Naive thymus-derived CD4-positive, alpha-beta T cell (primary cell): ENCODE data around the gene LRPAP1. TPM values are rescaled to one million over a fixed set of nuclear protein-coding genes. Genes with fewer than 3 reads are reported as not detected.
A peak's percentile ranks its signal among the peaks of the same experiment; 100 is the strongest.

Experiments used
- ATAC-seq: fragments of 150-1000 bp; cut with Tn5 transposase; 2 replicates; pipeline ENCODE4 v1.10.0; 2021; ENCODE audit warnings: mild to moderate bottlenecking, moderate library complexity
- CTCF ChIA-PET: fragments of 350-600 bp; sonication (Branson Sonifier 250); formaldehyde crosslinking; loops from one replicate; lab custom pipeline; 2021; ENCODE audit warnings: antibody characterized with exemption; lab: Charles Lee
- POLR2A ChIA-PET: fragments of 350-600 bp; sonication (Branson Sonifier 250); formaldehyde crosslinking; loops from one replicate; lab custom pipeline; 2021; ENCODE audit warnings: antibody characterized with exemption, inconsistent platforms; lab: Charles Lee
- DNase-seq, 9 donors: peaks; one replicate each; pipeline versions ENCODE4 v3.0.0 to v3.0.0-alpha.2; 2020 to 2022; ENCODE audit warnings: mixed read lengths in 1 of 9
- H3K27ac ChIP-seq: one replicate; pipeline ENCODE4 v1.7.0; 2013; ENCODE audit warnings: mild to moderate bottlenecking, low read depth, low read length, moderate library complexity
- H3K27me3 ChIP-seq, 2 donors: one replicate each; pipeline ENCODE4 v1.7.0; 2013; ENCODE audit warnings: low read length in 2 of 2, mild to moderate bottlenecking in 2 of 2, moderate library complexity in 2 of 2; ENCODE audit not compliant: control insufficient read depth in 2 of 2, insufficient read depth in 2 of 2
- H3K36me3 ChIP-seq, 3 experiments: 1 replicate in 2 of 3; 2 replicates in 1 of 3; pipeline ENCODE4 v1.7.0; 2013; ENCODE audit warnings: low read length in 3 of 3, mild to moderate bottlenecking in 3 of 3, moderate library complexity in 1 of 3; ENCODE audit not compliant: insufficient read depth in 3 of 3, control insufficient read depth in 2 of 3
- H3K4me1 ChIP-seq, 2 donors: one replicate each; pipeline ENCODE4 v1.7.0; 2013; ENCODE audit warnings: low read length in 2 of 2, mild to moderate bottlenecking in 2 of 2, moderate library complexity in 1 of 2; ENCODE audit not compliant: control insufficient read depth in 2 of 2, insufficient read depth in 2 of 2
- H3K4me3 ChIP-seq: 2 replicates; pipeline ENCODE4 v1.7.0; 2013; ENCODE audit warnings: mild to moderate bottlenecking, low read length
- H3K9me3 ChIP-seq, 3 experiments: 1 replicate in 2 of 3; 2 replicates in 1 of 3; pipeline ENCODE4 v1.7.0; 2013; ENCODE audit warnings: low read length in 3 of 3; ENCODE audit not compliant: control insufficient read depth in 2 of 3
- H3K27ac Mint-ChIP-seq, 9 donors: one replicate each; pipeline ENCODE4 v1.8.0; 2020 to 2022; ENCODE audit warnings: mixed read lengths in 9 of 9, mild to moderate bottlenecking in 8 of 9, moderate library complexity in 5 of 9, inconsistent platforms in 2 of 9
- H3K27me3 Mint-ChIP-seq, 5 donors: one replicate each; pipeline ENCODE4 v1.8.0; 2021 to 2022; ENCODE audit warnings: mixed read lengths in 5 of 5, mild to moderate bottlenecking in 1 of 5
- H3K36me3 Mint-ChIP-seq, 5 donors: one replicate each; pipeline ENCODE4 v1.8.0; 2020 to 2022; ENCODE audit warnings: mixed read lengths in 5 of 5, mild to moderate bottlenecking in 3 of 5, inconsistent platforms in 1 of 5
- H3K4me1 Mint-ChIP-seq, 7 donors: one replicate each; pipeline ENCODE4 v1.8.0; 2020 to 2022; ENCODE audit warnings: mixed read lengths in 7 of 7, mild to moderate bottlenecking in 3 of 7, inconsistent platforms in 1 of 7
- H3K4me3 Mint-ChIP-seq, 10 donors: one replicate each; pipeline ENCODE4 v1.8.0; 2020 to 2022; ENCODE audit warnings: mild to moderate bottlenecking in 10 of 10, mixed read lengths in 10 of 10, moderate library complexity in 6 of 10, inconsistent platforms in 2 of 10
- H3K9me3 Mint-ChIP-seq, 11 donors: one replicate each; pipeline ENCODE4 v1.8.0; 2020 to 2022; ENCODE audit warnings: mixed read lengths in 11 of 11, mild to moderate bottlenecking in 4 of 11, inconsistent platforms in 1 of 11, moderate library complexity in 1 of 11
- intact Hi-C, 2 donors: fragments of 100-400 bp; cut with micrococcal nuclease; formaldehyde crosslinking; loops; one replicate each; pipeline ENCODE4 v1.15.1; 2023
- polyA plus RNA-seq, 2 donors: library from polyadenylated mRNA; unstranded; fragments of 300-500 nt; fragmentation: Illumina TruSeq; gene quantifications; one replicate each; pipeline ENCODE4 v1.2.3, GENCODE V29; 2021
- total RNA-seq, 6 experiments: library from RNA in 5 of 6; stranded (reverse) in 5 of 6; gene quantifications; 1 replicate in 5 of 6; 2 replicates in 1 of 6; pipeline ENCODE4 v1.2.3 and lab custom pipeline; 2021 to 2026

The LRPAP1 gene
- total and polyA plus RNA-seq, 7 experiments from 2014 or later, result 65.2 to 126 (median 80.9) TPM

DNA sequence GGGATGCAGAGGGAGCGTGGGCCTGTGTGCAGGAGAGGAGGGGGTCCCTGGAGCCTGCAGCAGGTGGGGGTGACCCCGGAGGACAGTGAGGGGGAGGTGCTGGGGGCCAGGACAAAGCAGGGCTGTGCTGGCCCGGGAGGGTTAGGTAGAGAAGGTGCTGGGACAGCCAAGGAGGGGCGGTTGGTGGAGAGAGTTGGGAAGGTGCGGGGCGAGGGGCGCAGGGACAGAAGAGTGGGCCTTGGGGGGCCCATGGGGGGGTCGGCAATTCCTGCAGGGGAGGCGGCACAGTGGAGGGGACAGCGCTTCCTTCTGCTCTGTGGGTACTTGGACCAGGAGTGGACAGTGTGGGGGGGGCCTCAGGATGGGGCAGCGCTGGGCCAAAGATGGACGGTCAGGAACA lies 32.5 kb downstream of the LRPAP1 start:
- no peak for ATAC-seq
- ChIA-PET POLR2A (no interaction called here), CTCF (no interaction called here)
- Histone ChIP-seq H3K36me3 (peaks cover 0 to 26% (median 0%) of the 10 kb centered on the region in 3 experiments), H3K9me3 (no peaks in the 10 kb centered on the region), H3K4me1 (no peaks in the 10 kb centered on the region), H3K4me3 (no peak overlapping the region), H3K27me3 (no peaks in the 10 kb centered on the region), H3K27ac (no peak overlapping the region)
- Mint-ChIP-seq H3K36me3 (peaks cover 4 to 7% (median 5%) of the 10 kb centered on the region in 5 donors), H3K9me3 (peaks cover 0 to 2% (median 0%) of the 10 kb centered on the region in 11 donors), H3K27ac (no peak overlapping the region), H3K4me3 (no peak overlapping the region), H3K27me3 (peaks cover 0 to 8% (median 0%) of the 10 kb centered on the region in 5 donors), H3K4me1 (peaks cover 0 to 7% (median 5%) of the 10 kb centered on the region in 7 donors)
- intact Hi-C loops, result no loop called here
- DNase-seq, result no peak

DNA sequence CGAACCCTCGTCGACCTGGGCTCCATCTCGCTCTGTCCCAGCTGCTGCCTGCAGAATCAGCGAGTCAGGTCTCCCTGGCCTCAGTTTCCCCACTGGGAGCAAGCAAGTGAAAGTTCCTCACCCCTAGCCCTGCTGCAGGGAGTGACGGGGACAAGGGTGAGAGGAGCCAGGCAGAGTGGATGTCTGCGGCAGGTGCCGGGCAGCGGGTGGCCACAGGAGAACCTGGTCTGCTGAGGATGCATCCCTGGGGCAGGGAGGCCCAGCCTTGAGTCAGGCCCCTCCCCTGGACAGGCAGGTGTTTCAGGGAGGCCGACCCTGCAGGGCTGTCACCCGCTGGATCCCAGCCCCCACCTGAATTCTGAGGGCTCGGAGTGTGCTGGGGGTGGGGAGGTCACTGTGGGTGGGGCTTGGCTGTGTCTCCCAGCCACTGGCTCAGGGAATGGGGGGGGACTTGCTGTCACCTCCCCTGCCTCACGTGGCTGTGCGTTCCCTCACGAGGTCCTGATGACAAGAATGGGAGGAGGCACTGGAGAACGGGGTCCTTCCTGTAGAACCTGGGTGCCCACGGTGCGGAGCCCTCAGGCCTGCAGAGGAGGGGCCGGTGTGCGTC lies 33.2 kb downstream of the LRPAP1 start:
- H3K27ac Mint-ChIP-seq, result no peak overlapping the region
- Histone ChIP-seq H3K27ac (no peak overlapping the region), H3K9me3 (no peaks in the 10 kb centered on the region), H3K4me1 (no peaks in the 10 kb centered on the region), H3K4me3 (no peak overlapping the region), H3K36me3 (peaks cover 0 to 23% (median 0%) of the 10 kb centered on the region in 3 experiments), H3K27me3 (no peaks in the 10 kb centered on the region)
- no peak for ATAC-seq
- peaks cover 0 to 2% (median 0%) of the 10 kb centered on the region in 11 donors for H3K9me3 Mint-ChIP-seq
- no peak overlapping the region for H3K4me3 Mint-ChIP-seq
- intact Hi-C loops, result no loop called here
- ChIA-PET POLR2A (no interaction called here), CTCF (no interaction called here)
- peaks cover 4 to 6% (median 5%) of the 10 kb centered on the region in 5 donors for H3K36me3 Mint-ChIP-seq
- DNase-seq, result no peak
- peaks cover 0 to 8% (median 0%) of the 10 kb centered on the region in 5 donors for H3K27me3 Mint-ChIP-seq
- peaks cover 0 to 7% (median 5%) of the 10 kb centered on the region in 7 donors for H3K4me1 Mint-ChIP-seq

DNA sequence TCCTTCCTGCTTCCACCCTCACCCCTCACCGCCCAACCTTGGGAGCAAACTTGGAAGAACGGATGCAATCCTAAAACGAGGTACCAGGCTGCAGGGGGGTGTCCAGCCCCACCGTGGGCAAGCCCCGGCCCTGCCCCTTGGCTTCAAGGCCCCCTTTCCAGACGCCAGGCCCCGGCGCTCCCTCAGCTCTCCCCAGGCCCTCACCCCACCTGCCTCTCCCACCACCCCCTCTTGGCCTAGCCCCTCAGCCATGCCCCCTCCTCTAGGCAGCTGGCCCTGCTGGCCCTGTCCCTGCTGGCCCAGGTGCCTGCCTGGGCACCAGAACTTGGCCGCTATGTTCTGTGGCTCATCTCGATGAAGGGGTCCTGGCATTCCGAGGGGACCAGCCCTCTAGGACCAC lies 33.8 kb downstream of the LRPAP1 start:
- H3K4me3 Mint-ChIP-seq, result no peak overlapping the region
- H3K27me3 Mint-ChIP-seq, result peaks cover 0 to 8% (median 0%) of the 10 kb centered on the region in 5 donors
- H3K36me3 ChIP-seq, result peaks cover 0 to 17% (median 0%) of the 10 kb centered on the region in 3 experiments
- peak overlapping the region in 1 of 9 donors; percentile 38 for H3K27ac Mint-ChIP-seq
- H3K27ac ChIP-seq, result no peak overlapping the region
- CTCF ChIA-PET, result no interaction called here
- DNase-seq (no peak), ATAC-seq (no peak)
- H3K9me3 Mint-ChIP-seq, result peaks cover 0 to 2% (median 0%) of the 10 kb centered on the region in 11 donors
- H3K9me3 ChIP-seq, result no peaks in the 10 kb centered on the region
- intact Hi-C loops, result no loop called here
- POLR2A ChIA-PET, result no interaction called here
- H3K36me3 Mint-ChIP-seq, result peaks cover 1 to 5% (median 2%) of the 10 kb centered on the region in 5 donors
- H3K27me3 ChIP-seq, result no peaks in the 10 kb centered on the region
- no peaks in the 10 kb centered on the region for H3K4me1 ChIP-seq
- no peak overlapping the region for H3K4me3 ChIP-seq
- H3K4me1 Mint-ChIP-seq, result peaks cover 0 to 3% (median 2%) of the 10 kb centered on the region in 7 donors

DNA sequence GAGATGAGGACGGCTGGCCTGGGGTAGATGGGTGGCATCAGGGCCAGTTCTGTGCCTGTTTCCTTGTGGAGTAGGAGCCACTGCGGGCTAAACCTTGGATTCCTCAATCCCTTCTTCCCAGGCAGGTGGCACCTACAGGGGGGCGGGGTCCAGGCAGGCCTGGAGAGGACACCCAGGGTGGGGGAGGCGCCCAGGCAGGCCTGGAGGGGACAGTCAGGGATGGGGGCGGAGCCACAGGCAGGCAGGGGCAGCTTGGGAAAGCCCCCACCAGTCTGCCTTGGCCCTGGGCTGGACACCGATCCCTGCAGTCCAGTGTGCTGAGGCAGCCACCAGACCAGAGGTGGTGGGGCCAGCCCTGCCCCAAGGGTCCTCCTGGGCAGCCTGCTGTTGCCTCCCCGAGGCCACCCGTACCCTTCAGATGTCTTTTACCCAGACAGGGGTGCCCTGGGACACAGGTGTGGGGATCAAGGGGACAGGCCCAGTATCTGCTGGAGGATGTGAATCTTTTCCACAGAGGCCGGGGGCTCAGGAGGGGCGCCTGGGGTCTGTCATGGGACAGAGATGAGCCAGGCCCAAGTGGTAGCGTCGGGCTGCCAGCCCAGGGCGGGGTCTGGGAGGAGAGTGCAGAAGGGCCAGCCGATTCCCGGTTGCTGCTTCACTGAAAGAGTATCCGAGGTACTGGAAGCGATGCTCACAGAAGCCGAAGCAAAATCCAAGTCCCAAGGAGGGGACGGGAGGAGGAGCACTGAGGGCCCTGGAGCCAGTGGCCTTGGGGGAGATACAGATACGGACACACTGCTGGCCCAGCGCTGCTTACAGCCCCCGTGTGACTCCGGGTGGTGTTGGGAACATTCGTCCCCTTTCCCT lies 34.5 kb downstream of the LRPAP1 start:
- ATAC-seq, result no peak
- Mint-ChIP-seq H3K36me3 (no peaks in the 10 kb centered on the region), H3K27ac (no peak overlapping the region)

DNA sequence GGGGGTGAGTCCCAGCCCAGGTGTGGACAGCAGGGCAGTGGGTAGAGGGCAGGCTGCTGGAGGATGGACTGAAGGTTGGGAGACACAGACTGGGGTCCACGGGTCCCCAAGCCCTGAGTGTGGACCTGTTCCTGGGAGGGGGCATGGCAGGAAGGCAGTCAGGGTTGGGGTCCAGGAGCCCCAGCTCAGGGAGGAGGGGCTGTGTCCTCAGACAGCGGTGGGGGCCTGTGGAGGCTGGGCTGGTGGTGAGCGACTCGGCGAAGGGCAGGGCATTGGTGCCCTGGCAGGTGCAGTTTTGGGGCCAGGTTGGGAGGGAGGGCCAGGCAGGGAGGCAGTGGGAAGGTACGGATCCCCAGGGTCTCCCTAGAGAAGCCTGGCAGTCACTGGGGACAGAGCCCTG lies 35.1 kb downstream of the LRPAP1 start:
- POLR2A ChIA-PET, result no interaction called here
- H3K9me3 Mint-ChIP-seq, result peaks cover 0 to 2% (median 0%) of the 10 kb centered on the region in 11 donors
- H3K27ac Mint-ChIP-seq, result peak overlapping the region in 1 of 9 donors; percentile 32
- DNase-seq (no peak), ATAC-seq (no peak)
- no peaks in the 10 kb centered on the region for H3K27me3 ChIP-seq
- no peak overlapping the region for H3K4me3 ChIP-seq
- H3K27me3 Mint-ChIP-seq, result peaks cover 0 to 12% (median 4%) of the 10 kb centered on the region in 5 donors
- CTCF ChIA-PET, result interaction anchor here (1.2 kb wide), 1 partner anchor 15 kb away, joined by 3 read pairs; no protein-coding TSS in a partner anchor
- H3K36me3 Mint-ChIP-seq, result no peaks in the 10 kb centered on the region
- H3K27ac ChIP-seq, result no peak overlapping the region
- intact Hi-C loops, result no loop called here
- peaks cover 0 to 4% (median 0%) of the 10 kb centered on the region in 3 experiments for H3K36me3 ChIP-seq
- H3K4me1 Mint-ChIP-seq, result peaks cover 0 to 3% (median 0%) of the 10 kb centered on the region in 7 donors
- H3K4me1 ChIP-seq, result no peaks in the 10 kb centered on the region
- no peaks in the 10 kb centered on the region for H3K9me3 ChIP-seq
- no peak overlapping the region for H3K4me3 Mint-ChIP-seq

More for the DNA sequence above, 34.5 kb downstream of the LRPAP1 start:
- H3K4me1 Mint-ChIP-seq, result peaks cover 0 to 3% (median 0%) of the 10 kb centered on the region in 7 donors
- peaks cover 0 to 8% (median 0%) of the 10 kb centered on the region in 5 donors for H3K27me3 Mint-ChIP-seq
- ChIA-PET POLR2A (no interaction called here), CTCF (no interaction called here)
- intact Hi-C loops, result no loop called here
- no peak overlapping the region for H3K27ac ChIP-seq
- H3K9me3 ChIP-seq, result no peaks in the 10 kb centered on the region
- peaks cover 0 to 2% (median 0%) of the 10 kb centered on the region in 11 donors for H3K9me3 Mint-ChIP-seq
- H3K27me3 ChIP-seq, result no peaks in the 10 kb centered on the region
- no peak overlapping the region for H3K4me3 ChIP-seq
- H3K4me1 ChIP-seq, result no peaks in the 10 kb centered on the region
- peaks cover 0 to 11% (median 0%) of the 10 kb centered on the region in 3 experiments for H3K36me3 ChIP-seq
- no peak overlapping the region for H3K4me3 Mint-ChIP-seq
- DNase-seq, result no peak

DNA sequence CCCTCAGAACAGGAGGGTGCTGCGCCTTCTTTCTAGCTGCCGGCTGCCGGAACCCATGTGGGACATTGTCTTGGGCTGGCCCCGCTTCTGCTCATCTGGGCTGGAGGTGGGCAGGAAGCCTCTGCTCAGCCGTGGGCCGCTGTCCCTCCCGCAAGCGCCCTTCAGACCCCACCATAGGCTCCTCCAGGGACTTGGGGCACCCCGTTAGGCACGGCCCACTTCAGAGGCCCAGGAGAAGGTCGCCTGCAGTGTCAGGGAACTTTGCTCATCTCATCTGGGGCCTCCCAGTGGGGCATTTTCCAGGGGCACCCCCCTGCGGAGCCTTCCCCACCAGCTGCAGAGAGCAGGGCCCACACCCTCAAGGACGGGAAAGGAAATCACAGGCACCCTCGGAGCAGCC lies 36.2 kb downstream of the LRPAP1 start:
- CTCF ChIA-PET, result interaction anchor here (1.2 kb wide), 1 partner anchor 14 kb away, joined by 3 read pairs; no protein-coding TSS in a partner anchor
- no peaks in the 10 kb centered on the region for H3K27me3 ChIP-seq
- H3K9me3 ChIP-seq, result no peaks in the 10 kb centered on the region
- no peaks in the 10 kb centered on the region for H3K4me1 ChIP-seq
- POLR2A ChIA-PET, result no interaction called here
- intact Hi-C loops, result no loop called here
- no peak for DNase-seq
- no peak overlapping the region for H3K4me3 Mint-ChIP-seq
- no peaks in the 10 kb centered on the region for H3K36me3 ChIP-seq
- no peak overlapping the region for H3K4me3 ChIP-seq
- H3K4me1 Mint-ChIP-seq, result peaks cover 0 to 6% (median 0%) of the 10 kb centered on the region in 7 donors
- peaks cover 5 to 21% (median 13%) of the 10 kb centered on the region in 5 donors for H3K27me3 Mint-ChIP-seq
- H3K36me3 Mint-ChIP-seq, result no peaks in the 10 kb centered on the region
- no peak overlapping the region for H3K27ac ChIP-seq
- no peak for ATAC-seq
- H3K27ac Mint-ChIP-seq, result no peak overlapping the region
- peaks cover 0 to 2% (median 0%) of the 10 kb centered on the region in 11 donors for H3K9me3 Mint-ChIP-seq
